H9 (cell line): ENCODE data around the gene DLG1. TPM values are rescaled to one million over a fixed set of nuclear protein-coding genes. Genes with fewer than 3 reads are reported as not detected.

Experiments used
- DNase-seq: peaks from one replicate; pipeline ENCODE4 v3.0.0-alpha.2; 2017
- H2AFZ ChIP-seq: one replicate; pipeline ENCODE4 v1.6.1; 2013; ENCODE audit warnings: mild to moderate bottlenecking, low read length, control low read depth, moderate library complexity
- H2AK5ac ChIP-seq: 2 replicates; pipeline ENCODE4 v1.6.1; 2013; ENCODE audit warnings: low read length, control low read depth, mixed read lengths; ENCODE audit not compliant: insufficient read length
- H2BK120ac ChIP-seq: one replicate; pipeline ENCODE4 v1.6.1; 2013; ENCODE audit warnings: low read depth, mild to moderate bottlenecking, low read length, control low read depth, inconsistent platforms; ENCODE audit not compliant: poor library complexity, severe bottlenecking
- H2BK12ac ChIP-seq: 2 replicates; pipeline ENCODE4 v1.6.1; 2013; ENCODE audit warnings: low read length, control low read depth, mixed read lengths, low read depth; ENCODE audit not compliant: insufficient read length
- H2BK15ac ChIP-seq: 2 replicates; pipeline ENCODE4 v1.6.1; 2013; ENCODE audit warnings: low read depth, low read length, control low read depth
- H2BK20ac ChIP-seq: one replicate; pipeline ENCODE4 v1.6.1; 2013; ENCODE audit warnings: low read depth, mild to moderate bottlenecking, low read length, control low read depth, inconsistent platforms; ENCODE audit not compliant: poor library complexity, severe bottlenecking
- H2BK5ac ChIP-seq: 2 replicates; pipeline ENCODE4 v1.6.1; 2013; ENCODE audit warnings: low read length, control low read depth, mixed read lengths; ENCODE audit not compliant: insufficient read length
- H3K14ac ChIP-seq: 2 replicates; pipeline ENCODE4 v1.6.1; 2013; ENCODE audit warnings: low read length, control low read depth; ENCODE audit not compliant: insufficient read depth
- H3K18ac ChIP-seq: 2 replicates; pipeline ENCODE4 v1.6.1; 2013; ENCODE audit warnings: low read depth, mild to moderate bottlenecking, mixed read lengths, low read length, control low read depth; ENCODE audit not compliant: insufficient read length
- H3K23ac ChIP-seq: 2 replicates; pipeline ENCODE4 v1.6.1; 2013; ENCODE audit warnings: low read length, control low read depth, mixed read lengths, low read depth; ENCODE audit not compliant: insufficient read length
- H3K23me2 ChIP-seq: 2 replicates; pipeline ENCODE4 v1.6.1; 2013; ENCODE audit warnings: low read depth, mild to moderate bottlenecking, mixed read lengths, low read length, control low read depth; ENCODE audit not compliant: insufficient read length, poor library complexity, severe bottlenecking
- H3K27ac ChIP-seq: 2 replicates; pipeline ENCODE4 v1.5.1; 2013; ENCODE audit warnings: low read length, control low read depth, mixed read lengths, low read depth; ENCODE audit not compliant: insufficient read length
- H3K27me3 ChIP-seq: 2 replicates; pipeline ENCODE4 v1.6.1; 2013; ENCODE audit warnings: low read length, control low read depth, inconsistent platforms; ENCODE audit not compliant: insufficient read depth
- H3K4ac ChIP-seq: 2 replicates; pipeline ENCODE4 v1.6.1; 2013; ENCODE audit warnings: low read depth, mild to moderate bottlenecking, control low read depth, inconsistent platforms, low read length, moderate library complexity
- H3K4me1 ChIP-seq: 2 replicates; pipeline ENCODE4 v1.6.1; 2013; ENCODE audit warnings: low read length, control low read depth, inconsistent platforms; ENCODE audit not compliant: insufficient read depth
- H3K4me2 ChIP-seq: 2 replicates; pipeline ENCODE4 v1.6.1; 2013; ENCODE audit warnings: low read length, control low read depth, mixed read lengths; ENCODE audit not compliant: insufficient read length, insufficient read depth
- H3K56ac ChIP-seq: 2 replicates; pipeline ENCODE4 v1.6.1; 2013; ENCODE audit warnings: low read depth, mild to moderate bottlenecking, mixed read lengths, low read length, control low read depth; ENCODE audit not compliant: insufficient read length
- H3K79me1 ChIP-seq: 2 replicates; pipeline ENCODE4 v1.6.1; 2013; ENCODE audit warnings: low read depth, mild to moderate bottlenecking, moderate library complexity, low read length, control low read depth, inconsistent platforms; ENCODE audit not compliant: insufficient read depth, poor library complexity, severe bottlenecking
- H3K79me2 ChIP-seq: 2 replicates; pipeline ENCODE4 v1.6.1; 2013; ENCODE audit warnings: low read length, control low read depth, inconsistent platforms; ENCODE audit not compliant: insufficient read depth
- H3K9ac ChIP-seq: 2 replicates; pipeline ENCODE4 v1.6.1; 2013; ENCODE audit warnings: low read length, control low read depth, mixed read lengths; ENCODE audit not compliant: insufficient read length; ENCODE audit errors: extremely low read depth
- H3K9me3 ChIP-seq: one replicate; pipeline ENCODE4 v1.6.1; 2013; ENCODE audit warnings: low read depth, low read length, inconsistent platforms; ENCODE audit not compliant: control insufficient read depth
- H3T11ph ChIP-seq: one replicate; pipeline ENCODE4 v1.6.1; 2013; ENCODE audit warnings: mild to moderate bottlenecking, low read length, control low read depth, inconsistent platforms
- H4K20me1 ChIP-seq: one replicate; pipeline ENCODE4 v1.6.1; 2013; ENCODE audit not compliant: control insufficient read depth, insufficient read length, insufficient read depth
- H4K5ac ChIP-seq: 2 replicates; pipeline ENCODE4 v1.6.1; 2013; ENCODE audit warnings: low read depth, mild to moderate bottlenecking, mixed read lengths, low read length, control low read depth; ENCODE audit not compliant: insufficient read length
- H4K8ac ChIP-seq: replicated peaks from 2 replicates; pipeline ENCODE4 v1.6.1; 2013; ENCODE audit warnings: low read length, control low read depth, mixed read lengths, low read depth; ENCODE audit not compliant: insufficient read length
- H4K91ac ChIP-seq: 2 replicates; pipeline ENCODE4 v1.6.1; 2013; ENCODE audit warnings: low read depth, mild to moderate bottlenecking, moderate library complexity, mixed read lengths, low read length, control low read depth; ENCODE audit not compliant: insufficient read length
- H3K27ac Mint-ChIP-seq, 3 experiments: 2 replicates in 2 of 3; 3 replicates in 1 of 3; pipeline ENCODE4 v1.8.0; 2020 to 2021; ENCODE audit warnings: mixed read lengths in 3 of 3, mild to moderate bottlenecking in 1 of 3, moderate library complexity in 1 of 3
- H3K27me3 Mint-ChIP-seq: 2 replicates; pipeline ENCODE4 v1.8.0; 2021; ENCODE audit warnings: low read depth, mild to moderate bottlenecking, moderate library complexity, mixed read lengths
- H3K36me3 Mint-ChIP-seq, 3 experiments: 2 replicates in 2 of 3; 3 replicates in 1 of 3; pipeline ENCODE4 v1.8.0; 2020 to 2021; ENCODE audit warnings: low read depth in 3 of 3, mixed read lengths in 3 of 3; ENCODE audit not compliant: insufficient read depth in 1 of 3
- H3K4me1 Mint-ChIP-seq, 2 experiments: 2 replicates each; pipeline ENCODE4 v1.8.0; 2020; ENCODE audit warnings: mixed read lengths in 2 of 2
- H3K4me3 Mint-ChIP-seq, 2 experiments: 2 replicates in 1 of 2; 3 replicates in 1 of 2; pipeline ENCODE4 v1.8.0; 2020 to 2021; ENCODE audit warnings: mild to moderate bottlenecking in 2 of 2, mixed read lengths in 2 of 2, moderate library complexity in 1 of 2
- H3K9me3 Mint-ChIP-seq, 2 experiments: 2 replicates in 1 of 2; 3 replicates in 1 of 2; pipeline ENCODE4 v1.8.0; 2020; ENCODE audit warnings: mild to moderate bottlenecking in 2 of 2, mixed read lengths in 2 of 2, moderate library complexity in 1 of 2
- WGBS: extraction: QIAGEN DNeasy Blood & Tissue Kit; methylation state at CpG from one replicate; pipeline ENCODE4 v1.1.7; 2013; ENCODE audit warnings: missing lambda C conversion rate, low lambda C conversion rate, mixed read lengths; ENCODE audit not compliant: insufficient read length; ENCODE audit errors: extremely low coverage; 5-methylcytosine and 5-hydroxymethylcytosine counted together
- total RNA-seq: library from RNA; stranded (reverse); gene quantifications from 2 replicates; pipeline ENCODE4 v1.2.1, GENCODE V29; 2021
- TF ChIP-seq, protein P1 (sequence below): fragments of 200-600 bp; sonication (generic); conservative IDR thresholded peaks from 3 replicates; pipeline ENCODE4 v1.8.0; 2021; ENCODE audit warnings: antibody characterized with exemption, mild to moderate bottlenecking

The DLG1 gene
- total RNA-seq, 1 experiment from 2014 or later, result 84.1 TPM

DNA sequence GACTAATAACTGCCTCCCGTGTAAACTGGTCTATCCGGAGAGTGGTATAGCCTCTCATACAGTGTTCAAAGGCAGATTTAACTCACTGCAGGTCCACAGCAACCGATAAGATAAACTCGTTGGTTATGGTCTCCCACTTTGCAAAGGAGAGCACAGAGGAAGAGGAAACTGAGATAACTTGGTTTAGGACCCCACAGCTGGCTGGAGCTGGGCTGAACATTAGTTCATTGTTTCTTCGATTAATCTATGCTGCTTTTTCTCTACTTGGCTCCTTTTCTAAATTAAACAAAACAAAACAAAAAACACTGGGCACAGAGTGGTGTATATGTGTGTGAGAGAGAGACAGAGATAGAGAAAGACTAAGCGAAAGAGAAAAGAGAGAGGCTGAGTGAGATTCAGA, 5.0 kb upstream of the DLG1 start:
- Histone ChIP-seq H3K4me1 (no peaks in the 10 kb centered on the region), H2BK20ac (no peak overlapping the region), H4K8ac (no peak overlapping the region), H3K18ac (no peak overlapping the region), H2AK5ac (no peak overlapping the region), H3K4me2 (no peak overlapping the region), H3K56ac (no peak overlapping the region), H3T11ph (no peak overlapping the region), H3K14ac (no peak overlapping the region), H3K9me3 (no peaks in the 10 kb centered on the region), H3K4ac (no peak overlapping the region), H2BK5ac (no peak overlapping the region), H3K79me1 (no peaks in the 10 kb centered on the region), H3K23ac (no peak overlapping the region), H2BK15ac (no peak overlapping the region), H4K91ac (no peak overlapping the region), H3K23me2 (peaks cover 6% of the 10 kb centered on the region), H2AFZ (no peak overlapping the region), H3K27ac (no peak overlapping the region), H4K5ac (no peak overlapping the region), H4K20me1 (no peaks in the 10 kb centered on the region), H3K9ac (no peak overlapping the region), H2BK12ac (no peak overlapping the region), H2BK120ac (no peak overlapping the region), H3K79me2 (no peaks in the 10 kb centered on the region), H3K27me3 (no peaks in the 10 kb centered on the region)
- H3K27ac Mint-ChIP-seq, result no peak overlapping the region; a peak in 1 of 7 replicates
- no peak overlapping the region for H3K4me3 Mint-ChIP-seq
- H3K4me1 Mint-ChIP-seq, result peaks cover 25 to 34% of the 10 kb centered on the region in 2 experiments
- TF ChIP-seq, protein P1, sequence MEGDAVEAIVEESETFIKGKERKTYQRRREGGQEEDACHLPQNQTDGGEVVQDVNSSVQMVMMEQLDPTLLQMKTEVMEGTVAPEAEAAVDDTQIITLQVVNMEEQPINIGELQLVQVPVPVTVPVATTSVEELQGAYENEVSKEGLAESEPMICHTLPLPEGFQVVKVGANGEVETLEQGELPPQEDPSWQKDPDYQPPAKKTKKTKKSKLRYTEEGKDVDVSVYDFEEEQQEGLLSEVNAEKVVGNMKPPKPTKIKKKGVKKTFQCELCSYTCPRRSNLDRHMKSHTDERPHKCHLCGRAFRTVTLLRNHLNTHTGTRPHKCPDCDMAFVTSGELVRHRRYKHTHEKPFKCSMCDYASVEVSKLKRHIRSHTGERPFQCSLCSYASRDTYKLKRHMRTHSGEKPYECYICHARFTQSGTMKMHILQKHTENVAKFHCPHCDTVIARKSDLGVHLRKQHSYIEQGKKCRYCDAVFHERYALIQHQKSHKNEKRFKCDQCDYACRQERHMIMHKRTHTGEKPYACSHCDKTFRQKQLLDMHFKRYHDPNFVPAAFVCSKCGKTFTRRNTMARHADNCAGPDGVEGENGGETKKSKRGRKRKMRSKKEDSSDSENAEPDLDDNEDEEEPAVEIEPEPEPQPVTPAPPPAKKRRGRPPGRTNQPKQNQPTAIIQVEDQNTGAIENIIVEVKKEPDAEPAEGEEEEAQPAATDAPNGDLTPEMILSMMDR, result no peak
- no peaks in the 10 kb centered on the region for H3K9me3 Mint-ChIP-seq
- no peaks in the 10 kb centered on the region for H3K36me3 Mint-ChIP-seq
- WGBS, result no CpG with 5 or more reads among the region's 6 CpGs
- no peak for DNase-seq
- peaks cover 9% of the 10 kb centered on the region for H3K27me3 Mint-ChIP-seq
